Measurements from ENCODE around the gene GARIN5B. TPM values are rescaled to one million over a fixed set of nuclear protein-coding genes. Genes with fewer than 3 reads are reported as not detected.

GARIN5B gene
- total RNA-seq, 4 donors from 2014 or later, result 0.18 TPM; not detected in 3

GRCh38 chr19:55322204-55322885 is 40.7 kb downstream of the GARIN5B start:
- TF ChIP-seq CTCF (IDR thresholded peaks at IDR 0.05) (no peak), POLR2A (IDR thresholded peaks at IDR 0.05) (no peak)
- intact Hi-C loops (cut with DNase I; ENCODE audit: low total_unique reads), result no loop called here

GRCh38 chr19:55321466-55322137 is 41.5 kb downstream of the GARIN5B start:
- H3K36me3 ChIP-seq, result no peaks in the 10 kb centered on the region
- no peaks in the 10 kb centered on the region for H3K4me1 ChIP-seq
- no peaks in the 10 kb centered on the region for H3K27me3 ChIP-seq
- H3K27ac ChIP-seq, result no peak overlapping the region
- DNase-seq, result no peak
- no peaks in the 10 kb centered on the region for H3K9me3 ChIP-seq
- intact Hi-C loops (cut with DNase I; ENCODE audit: low total_unique reads), result no loop called here
- TF ChIP-seq CTCF (IDR thresholded peaks at IDR 0.05) (no peak), POLR2A (IDR thresholded peaks at IDR 0.05) (no peak)
- H3K4me3 ChIP-seq, result no peak overlapping the region

More at GRCh38 chr19:55322204-55322885, 40.7 kb downstream of the GARIN5B start:
- Histone ChIP-seq H3K4me1 (no peaks in the 10 kb centered on the region), H3K36me3 (no peaks in the 10 kb centered on the region), H3K9me3 (no peaks in the 10 kb centered on the region), H3K4me3 (no peak overlapping the region), H3K27ac (no peak overlapping the region), H3K27me3 (no peaks in the 10 kb centered on the region)
- no peak for DNase-seq

- intact Hi-C loops (cut with DNase I; ENCODE audit: low total_unique reads), result no loop called here
These were observed 42.1 kb downstream of the GARIN5B start for GRCh38 chr19:55320844-55321419.

GRCh38 chr19:55319785-55320184 is 43.3 kb downstream of the GARIN5B start:
- Histone ChIP-seq H3K9me3 (no peaks in the 10 kb centered on the region), H3K27ac (no peak overlapping the region), H3K27me3 (no peaks in the 10 kb centered on the region), H3K36me3 (no peaks in the 10 kb centered on the region), H3K4me1 (no peaks in the 10 kb centered on the region), H3K4me3 (no peak overlapping the region)
- no peak for DNase-seq
- intact Hi-C loops (cut with DNase I; ENCODE audit: low total_unique reads), result no loop called here
- TF ChIP-seq POLR2A (IDR thresholded peaks at IDR 0.05) (no peak), CTCF (IDR thresholded peaks at IDR 0.05) (no peak)

More at GRCh38 chr19:55320844-55321419, 42.1 kb downstream of the GARIN5B start:
- DNase-seq, result no peak
- Histone ChIP-seq H3K36me3 (no peaks in the 10 kb centered on the region), H3K27me3 (no peaks in the 10 kb centered on the region), H3K4me3 (no peak overlapping the region), H3K27ac (no peak overlapping the region), H3K9me3 (no peaks in the 10 kb centered on the region), H3K4me1 (no peaks in the 10 kb centered on the region)
- TF ChIP-seq POLR2A (IDR thresholded peaks at IDR 0.05), result no peak
- TF ChIP-seq CTCF (IDR thresholded peaks at IDR 0.05), result no peak

GRCh38 chr19:55316646-55317045 is 46.4 kb downstream of the GARIN5B start:
- no peaks in the 10 kb centered on the region for H3K9me3 ChIP-seq
- H3K4me3 ChIP-seq, result no peak overlapping the region
- intact Hi-C loops (cut with DNase I; ENCODE audit: low total_unique reads), result no loop called here
- DNase-seq, result no peak
- no peaks in the 10 kb centered on the region for H3K27me3 ChIP-seq
- no peaks in the 10 kb centered on the region for H3K36me3 ChIP-seq
- H3K27ac ChIP-seq, result no peak overlapping the region
- H3K4me1 ChIP-seq, result no peaks in the 10 kb centered on the region
- TF ChIP-seq CTCF (IDR thresholded peaks at IDR 0.05) (no peak), POLR2A (IDR thresholded peaks at IDR 0.05) (no peak)

Measured in uterus (tissue), 4 donors.